IMR-90 (cell line): ENCODE measurements around the gene UBP1. TPM values are rescaled to one million over a fixed set of nuclear protein-coding genes. Genes with fewer than 3 reads are reported as not detected.
"Not testable (repeated sequence)": the region's sequence is repeated elsewhere in the genome, so short reads cannot be mapped to it uniquely, and the experiment has no call there.

ENCODE experiments used
- ATAC-seq: fragments of 200-7000 bp; cut with Tn5 transposase; 2 replicates; pipeline ENCODE4 v1.9.1; 2020; ENCODE audit warnings: low read depth, mild to moderate bottlenecking, moderate library complexity
- BruUV-seq: library from RNA; stranded (reverse); fragments of 400-500 nt; replicated peaks from 2 replicates; lab custom pipeline; 2021; lab: Mats Ljungman, UMichigan
- CTCF ChIA-PET: fragments of 300-600 bp; formaldehyde crosslinking; extraction: SDS; loops from one replicate; lab custom pipeline; 2021; ENCODE audit warnings: antibody characterized with exemption; lab: Yijun Ruan, JAX
- POLR2A ChIA-PET: fragments of 300-600 bp; sonication (Branson Sonifier 250); formaldehyde crosslinking; loops from one replicate; lab custom pipeline; 2022; ENCODE audit warnings: antibody characterized with exemption; ENCODE audit not compliant: unreplicated experiment; lab: Charles Lee
- DNase-seq: peaks from one replicate; pipeline ENCODE4 v3.0.0; 2013
- H2AFZ ChIP-seq: replicated peaks from 2 replicates; pipeline ENCODE3; 2013; ENCODE audit warnings: low read length, mild to moderate bottlenecking; ENCODE audit not compliant: poor library complexity
- H2AK5ac ChIP-seq: 2 replicates; pipeline ENCODE4 v1.6.1; 2013; ENCODE audit warnings: low read depth, low read length, inconsistent platforms
- H2AK9ac ChIP-seq: replicated peaks from 2 replicates; pipeline ENCODE3; 2013; ENCODE audit warnings: mild to moderate bottlenecking, low read depth, low read length, moderate library complexity; ENCODE audit not compliant: poor library complexity
- H2BK120ac ChIP-seq: 2 replicates; pipeline ENCODE4 v1.6.1; 2013; ENCODE audit warnings: low read depth, low read length, inconsistent platforms
- H2BK15ac ChIP-seq: 3 replicates; pipeline ENCODE4 v1.6.1; 2013; ENCODE audit warnings: low read depth, low read length, inconsistent platforms
- H2BK20ac ChIP-seq: 2 replicates; pipeline ENCODE4 v1.6.1; 2013; ENCODE audit warnings: low read depth, mild to moderate bottlenecking, inconsistent platforms, low read length, moderate library complexity
- H2BK5ac ChIP-seq: 2 replicates; pipeline ENCODE4 v1.6.1; 2013; ENCODE audit warnings: mild to moderate bottlenecking, low read depth, low read length, inconsistent platforms; ENCODE audit not compliant: poor library complexity, severe bottlenecking
- H3K14ac ChIP-seq: replicated peaks from 2 replicates; pipeline ENCODE4 v1.6.1; 2013; ENCODE audit warnings: low read depth, low read length, inconsistent platforms
- H3K18ac ChIP-seq: 2 replicates; pipeline ENCODE4 v1.6.1; 2013; ENCODE audit warnings: low read depth, low read length, control low read depth
- H3K23ac ChIP-seq: 2 replicates; pipeline ENCODE4 v1.6.1; 2013; ENCODE audit warnings: low read depth, low read length, inconsistent platforms
- H3K27ac ChIP-seq: 2 replicates; pipeline ENCODE4 v1.5.1; 2013; ENCODE audit warnings: mild to moderate bottlenecking, control low read depth, low read length; ENCODE audit not compliant: insufficient read depth
- H3K27me3 ChIP-seq: 2 replicates; pipeline ENCODE4 v1.6.1; 2013; ENCODE audit warnings: low read length; ENCODE audit not compliant: control insufficient read depth, insufficient read depth
- H3K36me3 ChIP-seq: 2 replicates; pipeline ENCODE4 v1.6.1; 2013; ENCODE audit warnings: low read length, mixed read lengths; ENCODE audit not compliant: control insufficient read depth, insufficient read depth
- H3K4ac ChIP-seq: 2 replicates; pipeline ENCODE4 v1.6.1; 2013; ENCODE audit warnings: low read depth, low read length, inconsistent platforms
- H3K4me1 ChIP-seq: 2 replicates; pipeline ENCODE4 v1.6.1; 2013; ENCODE audit warnings: low read length, mixed read lengths; ENCODE audit not compliant: control insufficient read depth, insufficient read depth
- H3K4me2 ChIP-seq: 2 replicates; pipeline ENCODE4 v1.6.1; 2013; ENCODE audit warnings: low read depth, mild to moderate bottlenecking, control low read depth, low read length, moderate library complexity
- H3K4me3 ChIP-seq: 2 replicates; pipeline ENCODE4 v1.5.1; 2013; ENCODE audit warnings: low read depth, mild to moderate bottlenecking, control low read depth, low read length, moderate library complexity; ENCODE audit not compliant: insufficient read depth
- H3K56ac ChIP-seq: 2 replicates; pipeline ENCODE4 v1.6.1; 2013; ENCODE audit warnings: low read length, inconsistent platforms; ENCODE audit not compliant: insufficient read depth; ENCODE audit errors: extremely low read depth
- H3K79me1 ChIP-seq, 2 experiments: 2 replicates each; pipeline ENCODE4 v1.6.1; 2013; ENCODE audit warnings: low read length in 2 of 2, inconsistent platforms in 1 of 2, low read depth in 1 of 2
- H3K9ac ChIP-seq: 2 replicates; pipeline ENCODE4 v1.6.1; 2013; ENCODE audit warnings: low read depth, low read length, control low read depth
- H3K9me1 ChIP-seq: 2 replicates; pipeline ENCODE4 v1.6.1; 2013; ENCODE audit warnings: low read length, inconsistent platforms; ENCODE audit not compliant: insufficient read depth
- H3K9me3 ChIP-seq: 2 replicates; pipeline ENCODE4 v1.6.1; 2013; ENCODE audit warnings: low read length; ENCODE audit not compliant: control insufficient read depth, insufficient read depth
- H4K20me1 ChIP-seq: 2 replicates; pipeline ENCODE4 v1.6.1; 2013; ENCODE audit warnings: low read length, inconsistent platforms; ENCODE audit not compliant: insufficient read depth
- H4K5ac ChIP-seq: 2 replicates; pipeline ENCODE4 v1.6.1; 2013; ENCODE audit warnings: mild to moderate bottlenecking, low read depth, low read length, control low read depth
- H4K8ac ChIP-seq, 2 experiments: 2 replicates each; pipeline ENCODE4 v1.6.1; 2013; ENCODE audit warnings: low read depth in 2 of 2, low read length in 2 of 2, control low read depth in 1 of 2, inconsistent platforms in 1 of 2
- H4K91ac ChIP-seq: 2 replicates; pipeline ENCODE4 v1.6.1; 2013; ENCODE audit warnings: low read depth, low read length, inconsistent platforms; ENCODE audit not compliant: insufficient read depth
- BHLHE40 ChIP-seq: fragments of 150-350 bp; IDR thresholded peaks from 2 replicates; pipeline ENCODE4 v1.6.1; 2016; ENCODE audit warnings: mild to moderate bottlenecking, low read depth, low read length
- CEBPB ChIP-seq: IDR thresholded peaks from 2 replicates; pipeline ENCODE4 v1.6.1; 2012; ENCODE audit warnings: low read depth, low read length, improper control_type of control experiment
- ELK1 ChIP-seq: fragments of 150-350 bp; IDR thresholded peaks from 2 replicates; pipeline ENCODE4 v1.6.1; 2016; ENCODE audit warnings: low read depth, mild to moderate bottlenecking, low read length, moderate library complexity, borderline replicate concordance
- FOS ChIP-seq: fragments of 150-350 bp; IDR thresholded peaks from 2 replicates; pipeline ENCODE4 v1.6.1; 2016; ENCODE audit warnings: low read depth, low read length
- MAFK ChIP-seq: IDR thresholded peaks from 2 replicates; pipeline ENCODE4 v1.6.1; 2012; ENCODE audit warnings: low read depth, low read length, improper control_type of control experiment
- MXI1 ChIP-seq: IDR thresholded peaks from 2 replicates; pipeline ENCODE4 v1.6.1; 2012; ENCODE audit warnings: low read depth, mild to moderate bottlenecking, low read length, moderate library complexity, borderline replicate concordance
- NFE2L2 ChIP-seq: fragments of 150-350 bp; IDR thresholded peaks from 2 replicates; pipeline ENCODE4 v1.6.1; 2016; ENCODE audit warnings: low read depth, mild to moderate bottlenecking, low read length
- RAD21 ChIP-seq: IDR thresholded peaks from 2 replicates; pipeline ENCODE4 v1.6.1; 2012; ENCODE audit warnings: low read length, improper control_type of control experiment
- RFX5 ChIP-seq: IDR thresholded peaks from 2 replicates; pipeline ENCODE4 v1.8.0; 2012; ENCODE audit warnings: low read depth, mild to moderate bottlenecking, low read length, moderate library complexity
- SMC3 ChIP-seq: fragments of 150-350 bp; IDR thresholded peaks from 2 replicates; pipeline ENCODE4 v1.6.1; 2016; ENCODE audit warnings: low read depth, mild to moderate bottlenecking, antibody characterized with exemption, low read length, moderate library complexity
- WGBS, 2 experiments: methylation state at CpG; one replicate each; pipeline versions ENCODE4 v1.1.5 to v1.1.7; 2013; ENCODE audit warnings: missing lambda C conversion rate in 2 of 2; ENCODE audit not compliant: insufficient read length in 1 of 2; ENCODE audit errors: extremely low coverage in 2 of 2; 5-methylcytosine and 5-hydroxymethylcytosine counted together
- dilution Hi-C: fragments of 300-500 bp; cut with HindIII; formaldehyde crosslinking; loops from one replicate; pipeline ENCODE4 v1.14.3; 2018; ENCODE audit warnings: low sequenced_read_pairs; ENCODE audit not compliant: unreplicated experiment
- in situ Hi-C: fragments of 300-500 bp; cut with MboI; formaldehyde crosslinking; loops from 3 replicates; pipeline ENCODE4 v1.14.3; 2019; ENCODE audit warnings: low sequenced_read_pairs, inconsistent platforms, mixed read lengths
- intact Hi-C: fragments of 100-400 bp; cut with micrococcal nuclease; formaldehyde crosslinking; loops from 2 replicates; pipeline ENCODE4 v1.10.0; 2022
- polyA plus RNA-seq, 3 experiments: library from polyadenylated mRNA; depleted of rRNA; stranded (reverse); fragments of >200 nt; gene quantifications; 2 replicates each; pipeline ENCODE4 v1.2.3, GENCODE V29; 2012; ENCODE audit warnings: low replicate concordance in 1 of 3
- total RNA-seq: library from RNA; depleted of rRNA; stranded (reverse); fragments of >200 nt; gene quantifications from 2 replicates; pipeline ENCODE4 v1.2.3, GENCODE V29; 2012

The UBP1 gene
- total and polyA plus RNA-seq, 2 of the 4 experiments (the other 2 are of a cell fraction) = 56.3 to 73.8 TPM

- H2BK120ac ChIP-seq = no peak overlapping the region
- dilution Hi-C loops = no loop called here
- H3K9me3 ChIP-seq = no peaks in the 10 kb centered on the region
- no peak overlapping the region for H2AK5ac ChIP-seq
- H3K23ac ChIP-seq = no peak overlapping the region
- H4K8ac ChIP-seq = no peak overlapping the region
- H3K9ac ChIP-seq = no peak overlapping the region
- no peaks in the 10 kb centered on the region for H3K9me1 ChIP-seq
- no peaks in the 10 kb centered on the region for H4K20me1 ChIP-seq
- H3K27ac ChIP-seq = no peak overlapping the region
- no peak overlapping the region for H3K4ac ChIP-seq
- H2BK5ac ChIP-seq = no peak overlapping the region
- H3K79me1 ChIP-seq = no peaks in the 10 kb centered on the region
- H2BK15ac ChIP-seq = no peak overlapping the region
- H2AFZ ChIP-seq = no peak overlapping the region
- no TSS peak for BruUV-seq
- H3K56ac ChIP-seq = no peak overlapping the region
- no peak overlapping the region for H4K91ac ChIP-seq
- TF ChIP-seq SMC3 (no peak), ELK1 (no peak), FOS (no peak), RAD21 (no peak), MAFK (no peak), BHLHE40 (no peak), RFX5 (no peak), MXI1 (no peak), NFE2L2 (no peak), CEBPB (no peak)
- H2AK9ac ChIP-seq = no peak overlapping the region
- no peak for DNase-seq
- H3K4me3 ChIP-seq = no peak overlapping the region
- H4K5ac ChIP-seq = no peak overlapping the region
- no peak overlapping the region for H3K14ac ChIP-seq
- H3K27me3 ChIP-seq = no peaks in the 10 kb centered on the region
- H2BK20ac ChIP-seq = no peak overlapping the region
- H3K4me2 ChIP-seq = no peak overlapping the region
- ChIA-PET POLR2A (no interaction called here), CTCF (no interaction called here)
- WGBS, 2 experiments = 95% methylated on average over 8 of the region's 15 CpGs; no CpG with 5 or more reads in 1 of the 2 experiments
- in situ Hi-C loops = no loop called here
- no peaks in the 10 kb centered on the region for H3K4me1 ChIP-seq
- H3K18ac ChIP-seq = no peak overlapping the region
- ATAC-seq = no peak
- H3K36me3 ChIP-seq = no peaks in the 10 kb centered on the region
- intact Hi-C loops = no loop called here
These were observed 7.8 kb upstream of the UBP1 start for GRCh38 chr3:33447958-33448357.

- ATAC-seq, H3K4me1 ChIP-seq, H2BK20ac ChIP-seq, dilution Hi-C loops, DNase-seq, CTCF ChIA-PET, H2AK9ac ChIP-seq, H3K27ac ChIP-seq, H3K27me3 ChIP-seq, H3K79me1 ChIP-seq, H3K36me3 ChIP-seq, in situ Hi-C loops, H4K5ac ChIP-seq, POLR2A ChIA-PET, H4K91ac ChIP-seq, H3K4me3 ChIP-seq, H2BK5ac ChIP-seq, H3K56ac ChIP-seq, BruUV-seq, H4K20me1 ChIP-seq, H3K9me1 ChIP-seq, H3K9me3 ChIP-seq, H2BK120ac ChIP-seq, H2BK15ac ChIP-seq, H3K14ac ChIP-seq, H3K4ac ChIP-seq, H4K8ac ChIP-seq, H3K9ac ChIP-seq, H3K23ac ChIP-seq, H3K4me2 ChIP-seq, intact Hi-C loops, H2AFZ ChIP-seq, H3K18ac ChIP-seq, H2AK5ac ChIP-seq: not testable (repeated sequence)
- 87% methylated on average over 4 of the region's 7 CpGs; no CpG with 5 or more reads in 1 of the 2 experiments for WGBS, 2 experiments
These were observed 7.0 kb upstream of the UBP1 start for GRCh38 chr3:33447256-33447625.
